Measurements from ENCODE around the gene PKN1.
"Not testable (repeated sequence)": the region's sequence is repeated elsewhere in the genome, so short reads cannot be mapped to it uniquely, and the experiment has no call there.

PKN1 gene

GRCh38 chr19:14487370-14488125 is 54.4 kb downstream of the PKN1 start:
- DNase-seq (ENCODE audit: low spot score), result no peak

GRCh38 chr19:14492756-14493337 is 59.7 kb downstream of the PKN1 start:
- no peak for DNase-seq (ENCODE audit: low spot score)

DNA sequence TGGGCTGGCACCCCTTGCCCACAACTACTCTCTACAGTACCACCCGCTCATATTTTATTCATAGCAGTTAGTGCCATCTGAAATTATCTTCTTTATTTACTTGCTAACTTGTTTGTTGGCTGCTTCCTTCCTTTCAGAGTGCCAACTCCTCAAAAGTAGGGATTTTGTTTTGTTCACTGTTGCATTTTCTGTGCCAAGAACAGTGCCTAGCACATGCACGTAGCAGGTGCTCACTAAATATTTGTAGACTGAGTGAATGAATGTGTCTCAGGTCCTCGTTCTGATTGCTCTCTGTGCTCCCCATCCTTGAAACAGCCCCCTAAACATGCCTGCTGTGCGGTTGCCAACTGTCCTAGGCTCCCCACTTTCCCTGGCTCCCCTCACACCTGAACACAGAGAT is 61.3 kb downstream of the PKN1 start:
- no peak for DNase-seq (ENCODE audit: low spot score)

DNA sequence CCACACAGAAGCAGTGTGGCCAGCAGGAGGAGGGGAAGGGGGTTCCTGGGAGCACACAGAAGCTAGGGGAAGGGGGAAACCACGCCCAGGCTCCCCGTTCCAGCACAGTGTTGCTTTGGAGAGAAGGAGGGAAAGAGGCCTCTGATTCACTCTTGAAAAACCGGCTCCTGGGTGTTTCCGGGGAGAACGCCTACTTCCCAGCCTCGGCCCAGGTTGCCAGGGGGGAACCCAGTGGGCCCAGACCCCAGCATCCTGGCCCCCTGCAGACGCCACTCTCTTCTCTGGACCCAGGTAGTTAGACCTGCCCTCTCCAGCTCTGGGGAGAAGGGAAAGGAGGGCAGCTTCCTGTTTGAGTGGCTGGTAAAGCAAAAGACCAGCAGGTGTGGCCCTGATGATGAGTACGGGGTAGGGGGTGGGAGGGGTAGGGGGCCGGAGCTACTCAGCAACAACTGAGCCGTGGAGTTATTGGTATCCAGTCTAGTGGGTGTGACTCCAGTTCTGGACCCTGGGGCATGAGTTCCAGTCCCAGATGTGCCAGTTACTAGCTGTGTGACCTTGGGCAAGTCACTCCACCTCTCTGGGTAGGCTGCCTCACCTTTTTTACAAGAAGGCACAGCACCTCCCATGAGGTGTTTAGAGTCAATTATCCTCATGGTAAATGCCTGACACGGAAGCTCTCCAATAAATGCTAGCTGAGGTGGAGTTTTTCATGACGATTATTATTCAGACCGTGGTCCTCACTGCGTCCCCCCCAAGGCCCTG is 62.0 kb downstream of the PKN1 start:
- no peak for DNase-seq (ENCODE audit: low spot score)

- DNase-seq (ENCODE audit: low spot score), result no peak
Observed at GRCh38 chr19:14495672-14496028, 62.5 kb downstream of the PKN1 start.

- DNase-seq (ENCODE audit: low spot score), result peak; percentile 83
Observed at GRCh38 chr19:14496029-14496833, 63.1 kb downstream of the PKN1 start, which contains the start of gene GIPC1. TSS of gene GIPC1 (minus strand) at chr19:14496127. CDS start at chr19:14482976, 13,151 bp downstream.

DNA sequence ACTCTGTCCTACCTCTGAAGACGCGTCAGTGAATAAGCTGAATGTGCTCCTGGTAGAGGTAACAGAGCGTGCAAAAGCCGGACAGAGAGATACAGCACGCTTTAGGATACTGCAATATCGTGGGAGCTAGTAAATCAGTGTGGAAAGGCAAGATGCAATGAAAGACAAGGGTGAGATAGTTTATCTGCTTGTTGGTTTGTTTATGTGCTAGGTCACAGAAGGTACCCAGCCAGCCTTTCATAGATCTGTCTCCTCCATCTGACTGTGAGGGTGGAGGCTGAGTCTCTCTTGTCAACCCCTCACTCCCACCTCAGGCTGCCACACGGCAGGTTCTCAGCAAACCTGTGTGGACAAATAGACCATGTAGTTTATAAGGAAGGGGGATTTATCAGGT is 63.7 kb downstream of the PKN1 start:
- no peak for DNase-seq (ENCODE audit: low spot score)

- no peak for DNase-seq (ENCODE audit: low spot score)
Observed at GRCh38 chr19:14497228-14497921, 64.3 kb downstream of the PKN1 start.

DNA sequence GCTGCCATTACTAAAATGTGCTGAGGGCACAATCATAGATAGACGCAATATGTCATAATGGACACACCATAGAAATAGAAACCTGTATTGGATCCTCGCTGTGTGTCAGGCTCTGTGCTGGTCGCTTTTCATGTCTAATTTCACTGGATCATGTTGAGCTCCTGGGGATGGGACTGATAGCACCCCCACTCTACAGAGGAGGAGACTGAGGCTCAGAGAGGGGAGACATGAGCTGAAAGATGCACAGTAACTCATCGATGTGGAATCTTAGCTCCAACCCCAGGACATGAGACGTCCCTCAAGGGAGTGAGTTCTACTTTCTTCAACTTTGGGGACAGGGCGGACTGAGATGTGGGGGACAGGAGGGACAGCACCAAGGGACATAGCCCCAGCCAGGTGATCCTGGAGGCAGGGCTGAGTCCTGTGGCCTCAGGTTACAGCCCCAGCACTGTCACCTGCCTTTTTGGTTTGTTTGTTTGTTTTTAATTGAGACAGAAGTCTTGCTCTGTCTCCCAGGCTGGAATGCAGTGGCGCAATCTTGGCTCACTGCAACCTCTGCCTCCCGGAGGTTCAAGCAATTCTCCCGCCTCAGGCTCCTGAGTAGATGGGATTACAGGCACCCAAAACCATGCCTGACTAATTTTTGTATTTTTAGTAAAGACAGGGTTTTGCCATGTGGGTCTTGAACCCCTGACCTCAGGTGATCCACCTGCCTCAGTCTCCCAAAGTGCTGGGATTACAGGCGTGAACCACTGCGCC is 69.4 kb downstream of the PKN1 start:
- DNase-seq (ENCODE audit: low spot score), result no peak

- no peak for DNase-seq (ENCODE audit: low spot score)
Observed at GRCh38 chr19:14503285-14503684, 70.2 kb downstream of the PKN1 start.

DNA sequence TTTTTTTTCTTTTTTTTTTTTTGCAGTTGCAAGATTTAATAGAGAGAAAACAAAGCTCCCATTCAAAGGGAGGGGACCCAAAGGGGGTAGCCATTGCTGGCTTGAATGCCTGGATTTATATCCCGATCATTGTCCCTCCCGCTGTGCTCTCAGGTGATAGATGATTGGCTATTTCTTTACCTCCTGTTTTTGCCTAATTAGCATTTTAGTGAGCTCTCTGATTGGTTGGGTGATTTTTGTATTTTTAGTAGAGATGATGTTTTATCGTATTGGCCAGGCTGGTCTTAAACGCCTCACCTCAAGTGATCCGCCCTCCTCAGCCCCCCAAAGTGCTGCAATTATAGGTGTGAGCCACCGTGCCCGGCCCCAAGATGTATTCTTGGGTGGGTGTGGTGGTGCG is 71.5 kb downstream of the PKN1 start:
- DNase-seq (ENCODE audit: low spot score), result not testable (repeated sequence)

DNA sequence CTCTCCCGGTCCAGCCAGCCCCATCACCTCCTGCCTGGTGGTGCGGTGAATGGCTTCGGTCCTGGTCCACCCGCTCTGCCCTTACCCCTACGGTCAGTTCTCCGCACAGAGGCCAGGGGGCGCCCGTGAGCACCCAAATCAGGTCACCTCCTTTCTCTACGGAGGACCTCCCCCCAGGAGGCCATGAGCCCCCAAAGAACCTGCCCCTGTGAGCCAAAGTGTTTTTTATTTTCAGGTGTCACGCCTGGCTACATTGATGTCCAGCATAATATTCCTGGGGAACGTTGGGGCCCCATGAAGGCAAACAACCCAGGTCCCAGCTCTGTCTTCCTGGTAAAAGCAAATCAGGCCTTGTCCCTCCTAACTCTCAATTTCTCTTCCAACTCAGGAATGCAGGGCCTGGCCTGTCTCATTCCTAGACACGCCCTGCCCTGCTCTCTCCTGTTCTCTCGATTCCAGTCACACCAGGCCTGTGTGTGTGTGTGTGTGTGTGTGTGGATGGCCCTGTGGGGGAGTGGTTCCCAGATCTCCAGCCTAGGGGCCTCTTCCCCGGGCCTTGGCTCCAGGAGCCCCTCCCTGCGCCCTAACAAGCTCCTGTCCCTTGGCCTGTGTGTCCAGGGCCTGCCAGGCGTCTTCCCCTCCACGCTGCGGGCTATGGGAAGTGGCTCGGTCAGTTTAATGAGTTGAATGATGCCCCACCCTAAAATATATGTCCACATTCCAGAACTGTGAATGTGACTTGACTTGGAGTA is 72.6 kb downstream of the PKN1 start:
- DNase-seq (ENCODE audit: low spot score), result peak; percentile 72

- no peak for DNase-seq (ENCODE audit: low spot score)
Observed at GRCh38 chr19:14507704-14508542, 74.8 kb downstream of the PKN1 start.

- DNase-seq (ENCODE audit: low spot score), result no peak
Observed at GRCh38 chr19:14510311-14511228, 77.5 kb downstream of the PKN1 start.

- DNase-seq (ENCODE audit: low spot score), result no peak
Observed at GRCh38 chr19:14511229-14511593, 78.1 kb downstream of the PKN1 start.

- DNase-seq (ENCODE audit: low spot score), result no peak
Observed at GRCh38 chr19:14512406-14512961, 79.4 kb downstream of the PKN1 start.

GRCh38 chr19:14514215-14514863 is 81.2 kb downstream of the PKN1 start:
- no peak for DNase-seq (ENCODE audit: low spot score)

All from hematopoietic multipotent progenitor cell treated with erythropoietin and hydrocortisone succinate and interleukin-3 and kit ligand, for 15 days (in vitro differentiated cells).